ENCODE results near the gene SQOR. TPM values are rescaled to one million over a fixed set of nuclear protein-coding genes. Genes with fewer than 3 reads are reported as not detected.

The SQOR gene
- total RNA-seq, 4 donors from 2014 or later = 49.8 to 80.4 (median 67.8) TPM

DNA sequence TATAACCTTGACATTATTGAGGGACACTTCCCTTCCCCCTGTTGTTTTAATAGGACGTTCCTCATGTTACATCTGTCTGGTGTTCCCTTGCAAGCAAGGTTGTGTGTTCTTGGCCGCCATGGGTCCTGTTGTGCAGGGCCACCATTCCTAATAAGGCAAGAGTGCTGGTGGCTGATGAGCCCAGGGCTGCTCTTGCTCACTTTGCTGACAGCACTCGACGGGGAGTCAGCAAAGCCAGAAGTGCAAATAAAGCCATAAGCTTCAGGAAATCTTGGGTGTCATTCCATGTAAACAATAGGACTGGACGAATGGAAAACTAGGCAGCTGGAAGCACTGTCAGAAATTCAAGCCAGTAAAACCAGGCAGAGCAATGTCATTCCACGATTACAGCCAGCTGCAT, 75.8 kb downstream of the SQOR start:
- WGBS = 18% methylated on average over 6 of the region's 6 CpGs
- no peak for DNase-seq (ENCODE audit: extremely low spot score)
- H3K4me3 ChIP-seq = no peak overlapping the region
- no peaks in the 10 kb centered on the region for H3K36me3 ChIP-seq
- peaks cover 0 to 22% (median 17%) of the 10 kb centered on the region in 4 donors for H3K4me1 ChIP-seq
- H3K27me3 ChIP-seq = no peaks in the 10 kb centered on the region
- TF ChIP-seq EP300 (IDR thresholded peaks at IDR 0.05) = no peak
- TF ChIP-seq, protein P1, sequence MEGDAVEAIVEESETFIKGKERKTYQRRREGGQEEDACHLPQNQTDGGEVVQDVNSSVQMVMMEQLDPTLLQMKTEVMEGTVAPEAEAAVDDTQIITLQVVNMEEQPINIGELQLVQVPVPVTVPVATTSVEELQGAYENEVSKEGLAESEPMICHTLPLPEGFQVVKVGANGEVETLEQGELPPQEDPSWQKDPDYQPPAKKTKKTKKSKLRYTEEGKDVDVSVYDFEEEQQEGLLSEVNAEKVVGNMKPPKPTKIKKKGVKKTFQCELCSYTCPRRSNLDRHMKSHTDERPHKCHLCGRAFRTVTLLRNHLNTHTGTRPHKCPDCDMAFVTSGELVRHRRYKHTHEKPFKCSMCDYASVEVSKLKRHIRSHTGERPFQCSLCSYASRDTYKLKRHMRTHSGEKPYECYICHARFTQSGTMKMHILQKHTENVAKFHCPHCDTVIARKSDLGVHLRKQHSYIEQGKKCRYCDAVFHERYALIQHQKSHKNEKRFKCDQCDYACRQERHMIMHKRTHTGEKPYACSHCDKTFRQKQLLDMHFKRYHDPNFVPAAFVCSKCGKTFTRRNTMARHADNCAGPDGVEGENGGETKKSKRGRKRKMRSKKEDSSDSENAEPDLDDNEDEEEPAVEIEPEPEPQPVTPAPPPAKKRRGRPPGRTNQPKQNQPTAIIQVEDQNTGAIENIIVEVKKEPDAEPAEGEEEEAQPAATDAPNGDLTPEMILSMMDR (IDR thresholded peaks at IDR 0.05) = no peak
- TF ChIP-seq POLR2AphosphoS5 (IDR thresholded peaks at IDR 0.05) = peak; percentile 26 to 91
- H3K9me3 ChIP-seq = no peaks in the 10 kb centered on the region
- peak overlapping the region in 3 of 4 donors; percentile 18 to 48 (median 28) for H3K27ac ChIP-seq (replicated peaks in 1 of 4)
- intact Hi-C loops (cut with DNase I) = no loop called here

DNA sequence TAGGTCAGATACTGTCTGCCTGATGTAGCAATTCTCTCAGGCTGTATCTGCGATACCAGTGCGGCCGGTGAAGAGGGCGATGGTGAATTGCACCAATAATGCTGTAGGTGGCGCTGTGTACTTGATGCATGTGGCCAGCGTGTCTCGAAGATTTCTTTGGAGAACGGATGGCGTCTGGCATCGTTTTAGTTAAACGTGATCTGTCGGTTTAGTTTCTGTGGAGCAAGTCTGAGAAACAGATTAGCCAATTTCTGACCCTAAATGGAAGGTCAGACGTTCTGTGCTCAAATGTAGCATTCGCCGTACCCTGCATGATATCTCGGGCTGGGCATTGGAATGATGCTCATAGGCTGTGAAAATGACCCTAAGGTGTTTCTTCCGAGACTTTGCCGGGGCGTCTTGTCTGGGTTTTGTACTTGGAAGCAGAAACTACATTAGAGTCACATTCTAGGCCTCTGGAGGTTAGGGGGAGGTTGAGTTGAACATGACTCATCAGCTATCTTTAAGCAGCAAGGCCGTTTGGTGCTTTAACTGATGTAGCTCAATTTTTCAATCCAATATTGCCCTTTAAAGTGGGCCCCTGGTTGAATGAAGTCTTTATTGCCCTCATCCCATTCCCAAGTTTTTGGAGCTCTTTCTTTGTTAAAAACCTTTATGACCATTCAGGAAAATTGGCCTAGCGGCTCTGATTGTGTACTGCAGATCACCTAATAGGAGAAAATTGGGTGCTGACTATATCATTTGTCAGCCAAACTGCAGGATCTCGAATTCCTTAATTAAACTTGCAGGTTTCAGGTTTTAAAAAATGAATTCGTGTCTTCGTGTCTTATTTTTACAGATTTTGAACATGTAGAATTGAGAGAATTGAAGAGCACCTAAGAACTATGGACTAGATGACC, 80.0 kb downstream of the SQOR start:
- intact Hi-C loops (cut with DNase I) = no loop called here
- DNase-seq (ENCODE audit: extremely low spot score) = no peak
- H3K4me3 ChIP-seq = no peak overlapping the region

DNA sequence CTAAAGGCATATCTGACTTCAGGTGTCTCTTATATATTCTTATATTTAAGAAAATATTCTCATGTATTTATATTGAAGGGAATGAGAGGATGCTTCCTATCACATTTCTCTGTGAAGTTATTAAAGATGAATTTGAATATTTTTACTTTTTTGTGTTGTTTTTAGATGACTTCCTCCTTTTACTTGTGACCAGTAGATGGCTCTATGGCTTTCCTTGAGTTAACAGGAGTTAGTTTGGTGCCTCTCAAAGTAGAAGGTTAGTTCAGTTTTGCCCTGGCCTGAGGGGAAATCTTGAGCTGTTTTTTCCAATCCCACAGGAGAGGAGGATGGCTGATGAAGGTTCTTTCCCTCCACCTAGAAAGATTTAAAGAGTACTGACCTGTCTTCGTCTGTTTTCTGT, 80.7 kb downstream of the SQOR start:
- Histone ChIP-seq H3K36me3 (no peaks in the 10 kb centered on the region), H3K4me3 (no peak overlapping the region), H3K4me1 (peaks cover 0 to 14% (median 13%) of the 10 kb centered on the region in 4 donors), H3K27ac (replicated peaks in 1 of 4) (no peak overlapping the region), H3K27me3 (peaks cover 0 to 6% (median 0%) of the 10 kb centered on the region in 4 donors), H3K9me3 (no peaks in the 10 kb centered on the region)
- TF ChIP-seq EP300 (IDR thresholded peaks at IDR 0.05) (no peak), POLR2A (IDR thresholded peaks at IDR 0.05; ENCODE audit: low read depth) (no peak)
- 94% methylated on average over 1 of the region's 1 CpG for WGBS
- no peak for DNase-seq (ENCODE audit: extremely low spot score)
- intact Hi-C loops (cut with DNase I) = no loop called here

More for the DNA sequence above, 80.0 kb downstream of the SQOR start:
- Histone ChIP-seq H3K27ac (replicated peaks in 1 of 4) (no peak overlapping the region), H3K4me1 (peaks cover 0 to 18% (median 14%) of the 10 kb centered on the region in 4 donors), H3K9me3 (no peaks in the 10 kb centered on the region), H3K27me3 (peaks cover 0 to 6% (median 0%) of the 10 kb centered on the region in 4 donors), H3K36me3 (no peaks in the 10 kb centered on the region)
- WGBS = 44% methylated on average over 24 of the region's 24 CpGs
- TF ChIP-seq, protein P1 (IDR thresholded peaks at IDR 0.05) = peak; percentile 58 to 81 (median 65)
- TF ChIP-seq POLR2AphosphoS5 (IDR thresholded peaks at IDR 0.05) (no peak), POLR2A (IDR thresholded peaks at IDR 0.05; ENCODE audit: low read depth) (no peak)

DNA sequence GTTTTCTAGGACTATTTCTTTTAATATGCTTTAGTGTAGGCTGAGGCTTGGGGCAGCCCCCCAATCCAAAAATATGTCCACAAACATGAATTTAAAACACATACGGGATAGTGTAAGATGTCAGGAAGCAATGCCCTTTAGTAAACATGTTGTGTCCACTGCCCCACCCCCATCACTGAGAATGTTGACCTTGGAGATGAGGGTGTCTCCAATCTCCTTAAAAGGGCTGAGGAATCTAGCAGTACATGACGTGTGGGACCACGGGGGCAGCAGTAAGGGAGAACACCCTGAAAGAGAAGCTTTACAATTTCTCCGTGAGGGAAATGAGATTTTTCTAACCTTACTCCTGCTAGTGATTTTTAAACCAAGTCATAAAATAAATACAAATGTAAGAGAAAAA, 84.7 kb downstream of the SQOR start:
- no peak overlapping the region for H3K27ac ChIP-seq (replicated peaks in 1 of 4)
- TF ChIP-seq EP300 (IDR thresholded peaks at IDR 0.05) (no peak), POLR2AphosphoS5 (IDR thresholded peaks at IDR 0.05) (no peak), POLR2A (IDR thresholded peaks at IDR 0.05; ENCODE audit: low read depth) (no peak)
- TF ChIP-seq, protein P1 (IDR thresholded peaks at IDR 0.05) = no peak
- no peaks in the 10 kb centered on the region for H3K36me3 ChIP-seq
- H3K9me3 ChIP-seq = no peaks in the 10 kb centered on the region
- H3K4me1 ChIP-seq = peaks cover 0 to 6% (median 5%) of the 10 kb centered on the region in 4 donors
- peaks cover 0 to 6% (median 0%) of the 10 kb centered on the region in 4 donors for H3K27me3 ChIP-seq
- intact Hi-C loops (cut with DNase I) = no loop called here
- DNase-seq (ENCODE audit: extremely low spot score) = no peak
- WGBS = 49% methylated on average over 4 of the region's 4 CpGs
- H3K4me3 ChIP-seq = no peak overlapping the region

DNA sequence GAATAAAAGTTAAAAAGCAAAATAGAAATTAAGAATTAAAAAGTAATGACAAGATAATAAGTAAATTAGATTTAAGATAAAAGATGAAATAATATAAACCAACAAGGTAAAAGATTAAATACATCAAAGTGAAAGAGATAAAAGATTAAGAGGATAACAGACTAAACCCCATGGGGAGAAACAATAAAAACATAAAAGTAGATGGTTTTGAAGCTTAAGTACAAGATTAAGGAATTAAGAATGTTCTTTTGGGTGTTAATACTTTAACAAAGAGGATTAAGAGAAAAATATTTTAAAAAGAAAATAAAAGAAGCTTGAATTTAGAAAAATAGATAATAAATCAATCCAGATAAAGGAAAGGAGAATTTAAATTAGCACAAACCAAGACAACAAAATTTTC, 85.4 kb downstream of the SQOR start:
- H3K36me3 ChIP-seq = no peaks in the 10 kb centered on the region
- peaks cover 0 to 6% (median 0%) of the 10 kb centered on the region in 4 donors for H3K27me3 ChIP-seq
- TF ChIP-seq, protein P1 (IDR thresholded peaks at IDR 0.05) = no peak
- TF ChIP-seq POLR2A (IDR thresholded peaks at IDR 0.05; ENCODE audit: low read depth) = no peak
- no peak for TF ChIP-seq EP300 (IDR thresholded peaks at IDR 0.05)
- no peak for TF ChIP-seq POLR2AphosphoS5 (IDR thresholded peaks at IDR 0.05)
- no peak for DNase-seq (ENCODE audit: extremely low spot score)
- intact Hi-C loops (cut with DNase I) = no loop called here
- H3K27ac ChIP-seq (replicated peaks in 1 of 4) = no peak overlapping the region
- no peaks in the 10 kb centered on the region for H3K9me3 ChIP-seq
- H3K4me3 ChIP-seq = no peak overlapping the region
- no peaks in the 10 kb centered on the region for H3K4me1 ChIP-seq
